ENCODE results near the gene JUN. TPM values are rescaled to one million over a fixed set of nuclear protein-coding genes. Genes with fewer than 3 reads are reported as not detected.

The JUN gene
- total RNA-seq, 1 donor from 2014 or later = 68.5 TPM

GRCh38 chr1:58778385-58779000 is 5.4 kb downstream of the JUN start:
- peaks cover 1% of the 10 kb centered on the region for H3K27me3 Mint-ChIP-seq (ENCODE audit: insufficient read depth)
- H3K27ac Mint-ChIP-seq = no peak overlapping the region
- H3K36me3 Mint-ChIP-seq (ENCODE audit: low read depth) = peaks cover 31% of the 10 kb centered on the region
- no peak for DNase-seq (ENCODE audit: low spot score)
- H3K4me1 Mint-ChIP-seq (ENCODE audit: low read depth) = peaks cover 28% of the 10 kb centered on the region
- peak overlapping the region; percentile 21 for H3K4me3 Mint-ChIP-seq
- intact Hi-C loops (cut with micrococcal nuclease) = no loop called here
- no peaks in the 10 kb centered on the region for H3K9me3 Mint-ChIP-seq

GRCh38 chr1:58774027-58774426 is 9.8 kb downstream of the JUN start:
- Mint-ChIP-seq H3K36me3 (ENCODE audit: low read depth) (peaks cover 4% of the 10 kb centered on the region), H3K4me1 (ENCODE audit: low read depth) (peaks cover 13% of the 10 kb centered on the region)

GRCh38 chr1:58773406-58773840 is 10.4 kb downstream of the JUN start:
- H3K9me3 Mint-ChIP-seq = no peaks in the 10 kb centered on the region
- H3K4me1 Mint-ChIP-seq (ENCODE audit: low read depth) = peaks cover 13% of the 10 kb centered on the region
- no peak overlapping the region for H3K27ac Mint-ChIP-seq
- H3K27me3 Mint-ChIP-seq (ENCODE audit: insufficient read depth) = peaks cover under 1% of the 10 kb centered on the region
- peaks cover 2% of the 10 kb centered on the region for H3K36me3 Mint-ChIP-seq (ENCODE audit: low read depth)
- DNase-seq (ENCODE audit: low spot score) = no peak
- H3K4me3 Mint-ChIP-seq = no peak overlapping the region
- intact Hi-C loops (cut with micrococcal nuclease) = no loop called here

More at GRCh38 chr1:58774027-58774426, 9.8 kb downstream of the JUN start:
- H3K27ac Mint-ChIP-seq = no peak overlapping the region
- H3K27me3 Mint-ChIP-seq (ENCODE audit: insufficient read depth) = no peaks in the 10 kb centered on the region
- H3K9me3 Mint-ChIP-seq = no peaks in the 10 kb centered on the region
- intact Hi-C loops (cut with micrococcal nuclease) = no loop called here
- DNase-seq (ENCODE audit: low spot score) = no peak
- no peak overlapping the region for H3K4me3 Mint-ChIP-seq

- no peak for DNase-seq (ENCODE audit: low spot score)
- Mint-ChIP-seq H3K4me1 (ENCODE audit: low read depth) (peaks cover 13% of the 10 kb centered on the region), H3K27ac (no peak overlapping the region), H3K27me3 (ENCODE audit: insufficient read depth) (peaks cover 4% of the 10 kb centered on the region), H3K36me3 (ENCODE audit: low read depth) (no peaks in the 10 kb centered on the region), H3K9me3 (no peaks in the 10 kb centered on the region), H3K4me3 (no peak overlapping the region)
- intact Hi-C loops (cut with micrococcal nuclease) = loop anchor here (1.0 kb wide), 1 partner anchor 30 kb away; no protein-coding TSS in a partner anchor
Measured at GRCh38 chr1:58769809-58770320, 14.0 kb downstream of the JUN start.

GRCh38 chr1:58768971-58769808 is 14.7 kb downstream of the JUN start:
- Mint-ChIP-seq H3K9me3 (no peaks in the 10 kb centered on the region), H3K4me1 (ENCODE audit: low read depth) (peaks cover 15% of the 10 kb centered on the region), H3K4me3 (no peak overlapping the region), H3K36me3 (ENCODE audit: low read depth) (peaks cover 1% of the 10 kb centered on the region), H3K27ac (no peak overlapping the region), H3K27me3 (ENCODE audit: insufficient read depth) (peaks cover 4% of the 10 kb centered on the region)
- DNase-seq (ENCODE audit: low spot score) = no peak
- intact Hi-C loops (cut with micrococcal nuclease) = loop anchor here (1.0 kb wide), 1 partner anchor 29 kb away; no protein-coding TSS in a partner anchor

GRCh38 chr1:58768191-58768731 is 15.6 kb downstream of the JUN start:
- peaks cover 6% of the 10 kb centered on the region for H3K27me3 Mint-ChIP-seq (ENCODE audit: insufficient read depth)
- no peak for DNase-seq (ENCODE audit: low spot score)
- H3K9me3 Mint-ChIP-seq = no peaks in the 10 kb centered on the region
- H3K4me3 Mint-ChIP-seq = no peak overlapping the region
- intact Hi-C loops (cut with micrococcal nuclease) = no loop called here
- peaks cover 2% of the 10 kb centered on the region for H3K36me3 Mint-ChIP-seq (ENCODE audit: low read depth)
- peaks cover 12% of the 10 kb centered on the region for H3K4me1 Mint-ChIP-seq (ENCODE audit: low read depth)
- no peak overlapping the region for H3K27ac Mint-ChIP-seq

GRCh38 chr1:58767143-58767542 is 16.7 kb downstream of the JUN start:
- Mint-ChIP-seq H3K9me3 (no peaks in the 10 kb centered on the region), H3K27ac (no peak overlapping the region), H3K36me3 (ENCODE audit: low read depth) (peaks cover 2% of the 10 kb centered on the region), H3K27me3 (ENCODE audit: insufficient read depth) (peaks cover 8% of the 10 kb centered on the region), H3K4me1 (ENCODE audit: low read depth) (peaks cover 7% of the 10 kb centered on the region), H3K4me3 (no peak overlapping the region)
- DNase-seq (ENCODE audit: low spot score) = no peak
- intact Hi-C loops (cut with micrococcal nuclease) = no loop called here

GRCh38 chr1:58765441-58765840 is 18.4 kb downstream of the JUN start:
- Mint-ChIP-seq H3K9me3 (no peaks in the 10 kb centered on the region), H3K27me3 (ENCODE audit: insufficient read depth) (peaks cover 8% of the 10 kb centered on the region), H3K4me3 (no peak overlapping the region), H3K4me1 (ENCODE audit: low read depth) (peaks cover 7% of the 10 kb centered on the region), H3K36me3 (ENCODE audit: low read depth) (peaks cover 4% of the 10 kb centered on the region), H3K27ac (no peak overlapping the region)
- DNase-seq (ENCODE audit: low spot score) = no peak
- intact Hi-C loops (cut with micrococcal nuclease) = no loop called here

- Mint-ChIP-seq H3K4me1 (ENCODE audit: low read depth) (peaks cover 7% of the 10 kb centered on the region), H3K27me3 (ENCODE audit: insufficient read depth) (peaks cover 8% of the 10 kb centered on the region)
- intact Hi-C loops (cut with micrococcal nuclease) = no loop called here
Measured at GRCh38 chr1:58765006-58765405, 18.8 kb downstream of the JUN start.

GRCh38 chr1:58764294-58764978 is 19.4 kb downstream of the JUN start:
- no peak overlapping the region for H3K27ac Mint-ChIP-seq
- intact Hi-C loops (cut with micrococcal nuclease) = loop anchor here (1.0 kb wide), 1 partner anchor 9 kb away; no protein-coding TSS in a partner anchor

More at GRCh38 chr1:58765006-58765405, 18.8 kb downstream of the JUN start:
- Mint-ChIP-seq H3K4me3 (no peak overlapping the region), H3K9me3 (no peaks in the 10 kb centered on the region), H3K36me3 (ENCODE audit: low read depth) (peaks cover 4% of the 10 kb centered on the region), H3K27ac (no peak overlapping the region)
- no peak for DNase-seq (ENCODE audit: low spot score)

GRCh38 chr1:58763214-58763613 is 20.6 kb downstream of the JUN start:
- no peak for DNase-seq (ENCODE audit: low spot score)
- H3K4me1 Mint-ChIP-seq (ENCODE audit: low read depth) = peaks cover 7% of the 10 kb centered on the region
- H3K36me3 Mint-ChIP-seq (ENCODE audit: low read depth) = peaks cover 7% of the 10 kb centered on the region
- no peak overlapping the region for H3K27ac Mint-ChIP-seq
- H3K9me3 Mint-ChIP-seq = no peaks in the 10 kb centered on the region
- intact Hi-C loops (cut with micrococcal nuclease) = no loop called here
- no peak overlapping the region for H3K4me3 Mint-ChIP-seq
- peaks cover 5% of the 10 kb centered on the region for H3K27me3 Mint-ChIP-seq (ENCODE audit: insufficient read depth)

More at GRCh38 chr1:58764294-58764978, 19.4 kb downstream of the JUN start:
- Mint-ChIP-seq H3K27me3 (ENCODE audit: insufficient read depth) (peaks cover 8% of the 10 kb centered on the region), H3K9me3 (no peaks in the 10 kb centered on the region), H3K4me3 (no peak overlapping the region), H3K36me3 (ENCODE audit: low read depth) (peaks cover 4% of the 10 kb centered on the region), H3K4me1 (ENCODE audit: low read depth) (peaks cover 7% of the 10 kb centered on the region)
- DNase-seq (ENCODE audit: low spot score) = no peak

- DNase-seq (ENCODE audit: low spot score) = no peak
- Mint-ChIP-seq H3K4me3 (no peak overlapping the region), H3K36me3 (ENCODE audit: low read depth) (peaks cover 7% of the 10 kb centered on the region), H3K4me1 (ENCODE audit: low read depth) (peaks cover 7% of the 10 kb centered on the region), H3K27ac (no peak overlapping the region), H3K9me3 (no peaks in the 10 kb centered on the region), H3K27me3 (ENCODE audit: insufficient read depth) (peaks cover 3% of the 10 kb centered on the region)
- intact Hi-C loops (cut with micrococcal nuclease) = no loop called here
Measured at GRCh38 chr1:58762806-58763205, 21.0 kb downstream of the JUN start.

Measured in activated T-helper 1 cell treated with anti-CD3 and anti-CD28 coated beads, Interleukin-12 subunit alpha, Interleukin-12 subunit beta, Interleukin-2, Interleukin-4 antibody, amounts not matched to agents 30 ng/mL and 10 ng/mL and 1 ng/mL, durations not matched to agents 14 hours and 24 hours and 36 hours (primary cell).